HCT116 (cell line): ENCODE measurements around the gene RAB27A.

ENCODE experiments used
- POLR2A ChIP-seq: IDR thresholded peaks from 2 replicates; pipeline ENCODE4 v1.7.0; 2011; ENCODE audit warnings: borderline replicate concordance; ENCODE audit not compliant: insufficient read depth, insufficient read length; ENCODE audit errors: extremely low read depth
- SP1 ChIP-seq: IDR thresholded peaks from 2 replicates; pipeline ENCODE4 v1.6.1; 2012; ENCODE audit warnings: low read depth

- TF ChIP-seq POLR2A (no peak), SP1 (no peak)
These were observed 37.8 kb upstream of the RAB27A start for GRCh38 chr15:55327387-55327786.
